ENCODE data around the gene PIK3CB.

- TF ChIP-seq TAF1 (IDR thresholded peaks at IDR 0.05; ENCODE audit: low read depth), result no peak
- no peak for TF ChIP-seq CTCF (IDR thresholded peaks at IDR 0.05; ENCODE audit: poor library complexity, severe bottlenecking)
- no peak for TF ChIP-seq EP300 (conservative IDR thresholded peaks at IDR 0.05; ENCODE audit: poor library complexity, severe bottlenecking)
- no peak for TF ChIP-seq SMC3 (conservative IDR thresholded peaks at IDR 0.05; ENCODE audit: poor library complexity)
These were observed 32.9 kb downstream of the PIK3CB start for GRCh38 chr3:138801792-138802191.
